Upper lobe of right lung (tissue), 1 donor: ENCODE measurements around the gene HOXB9. TPM values are rescaled to one million over a fixed set of nuclear protein-coding genes. Genes with fewer than 3 reads are reported as not detected.

Experiments used
- ATAC-seq: fragments of 200-7000 bp; cut with Tn5 transposase; one replicate; pipeline ENCODE4 v1.9.1; 2020; ENCODE audit warnings: mild to moderate bottlenecking, moderate library complexity
- DNase-seq: peaks from one replicate; pipeline ENCODE4 v3.0.0-alpha.2; 2020
- H3K27ac ChIP-seq: fragments of 200-600 bp; one replicate; pipeline ENCODE4 v1.8.0; 2022
- H3K27me3 ChIP-seq: fragments of 200-600 bp; one replicate; pipeline ENCODE4 v1.8.0; 2022; ENCODE audit warnings: mild to moderate bottlenecking
- H3K36me3 ChIP-seq: fragments of 200-600 bp; one replicate; pipeline ENCODE4 v1.8.0; 2022
- H3K4me1 ChIP-seq: fragments of 200-600 bp; one replicate; pipeline ENCODE4 v1.8.0; 2022
- H3K4me3 ChIP-seq: fragments of 200-600 bp; one replicate; pipeline ENCODE4 v1.8.0; 2022; ENCODE audit warnings: mild to moderate bottlenecking
- H3K9me3 ChIP-seq: fragments of 200-600 bp; one replicate; pipeline ENCODE4 v1.8.0; 2022
- intact Hi-C: fragments of 100-400 bp; cut with DNase I; formaldehyde crosslinking; loops from one replicate; pipeline ENCODE4 v1.11.0; 2022
- total RNA-seq: library from RNA; stranded (reverse); fragmentation: NEBNext Ultra II Directional; extraction: Animal tissue kit (Norgen Biotek cat#: 25700); gene quantifications from one replicate; pipeline ENCODE4 v1.2.1, GENCODE V29; 2021
- TF ChIP-seq, protein P1 (sequence below): fragments of 200-600 bp; IDR thresholded peaks from one replicate; pipeline ENCODE4 v1.8.0; 2022; ENCODE audit warnings: antibody characterized with exemption
- donor health status: DM: no; HTN: yes; CAD: no; lungs with severe emphysema.

HOXB9 gene
- total RNA-seq, 1 donor from 2014 or later: not detected

DNA sequence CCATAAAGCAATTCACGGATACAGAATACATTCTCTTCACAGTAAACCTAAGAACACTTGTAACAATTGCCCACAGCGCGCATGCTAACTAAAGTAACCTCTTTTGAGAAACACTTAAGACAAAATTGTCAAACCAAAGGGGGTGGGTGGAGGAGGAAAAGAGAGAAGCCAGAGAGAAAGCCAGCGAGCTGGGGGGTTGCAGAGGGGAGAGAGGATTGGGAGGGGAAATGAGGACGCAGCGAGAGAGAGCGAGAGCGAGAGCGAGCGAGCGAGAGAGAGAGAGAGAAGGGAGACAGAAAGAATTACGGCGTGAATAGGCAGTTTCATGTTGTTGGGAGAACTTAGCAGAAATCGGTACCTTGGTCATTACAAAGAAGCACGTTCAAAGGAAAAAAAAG is 13.7 kb downstream of the HOXB9 start:
- intact Hi-C loops: loop anchor here (10.0 kb wide), 1 partner anchor 268 kb away; no protein-coding TSS in a partner anchor
- DNase-seq: no peak
- TF ChIP-seq, protein P1, sequence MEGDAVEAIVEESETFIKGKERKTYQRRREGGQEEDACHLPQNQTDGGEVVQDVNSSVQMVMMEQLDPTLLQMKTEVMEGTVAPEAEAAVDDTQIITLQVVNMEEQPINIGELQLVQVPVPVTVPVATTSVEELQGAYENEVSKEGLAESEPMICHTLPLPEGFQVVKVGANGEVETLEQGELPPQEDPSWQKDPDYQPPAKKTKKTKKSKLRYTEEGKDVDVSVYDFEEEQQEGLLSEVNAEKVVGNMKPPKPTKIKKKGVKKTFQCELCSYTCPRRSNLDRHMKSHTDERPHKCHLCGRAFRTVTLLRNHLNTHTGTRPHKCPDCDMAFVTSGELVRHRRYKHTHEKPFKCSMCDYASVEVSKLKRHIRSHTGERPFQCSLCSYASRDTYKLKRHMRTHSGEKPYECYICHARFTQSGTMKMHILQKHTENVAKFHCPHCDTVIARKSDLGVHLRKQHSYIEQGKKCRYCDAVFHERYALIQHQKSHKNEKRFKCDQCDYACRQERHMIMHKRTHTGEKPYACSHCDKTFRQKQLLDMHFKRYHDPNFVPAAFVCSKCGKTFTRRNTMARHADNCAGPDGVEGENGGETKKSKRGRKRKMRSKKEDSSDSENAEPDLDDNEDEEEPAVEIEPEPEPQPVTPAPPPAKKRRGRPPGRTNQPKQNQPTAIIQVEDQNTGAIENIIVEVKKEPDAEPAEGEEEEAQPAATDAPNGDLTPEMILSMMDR: no peak
- Histone ChIP-seq H3K36me3 (no peaks in the 10 kb centered on the region), H3K4me1 (peaks cover 29% of the 10 kb centered on the region), H3K27me3 (peaks cover 95% of the 10 kb centered on the region), H3K27ac (no peak overlapping the region), H3K9me3 (no peaks in the 10 kb centered on the region), H3K4me3 (peak overlapping the region; percentile 36)
- ATAC-seq: no peak

DNA sequence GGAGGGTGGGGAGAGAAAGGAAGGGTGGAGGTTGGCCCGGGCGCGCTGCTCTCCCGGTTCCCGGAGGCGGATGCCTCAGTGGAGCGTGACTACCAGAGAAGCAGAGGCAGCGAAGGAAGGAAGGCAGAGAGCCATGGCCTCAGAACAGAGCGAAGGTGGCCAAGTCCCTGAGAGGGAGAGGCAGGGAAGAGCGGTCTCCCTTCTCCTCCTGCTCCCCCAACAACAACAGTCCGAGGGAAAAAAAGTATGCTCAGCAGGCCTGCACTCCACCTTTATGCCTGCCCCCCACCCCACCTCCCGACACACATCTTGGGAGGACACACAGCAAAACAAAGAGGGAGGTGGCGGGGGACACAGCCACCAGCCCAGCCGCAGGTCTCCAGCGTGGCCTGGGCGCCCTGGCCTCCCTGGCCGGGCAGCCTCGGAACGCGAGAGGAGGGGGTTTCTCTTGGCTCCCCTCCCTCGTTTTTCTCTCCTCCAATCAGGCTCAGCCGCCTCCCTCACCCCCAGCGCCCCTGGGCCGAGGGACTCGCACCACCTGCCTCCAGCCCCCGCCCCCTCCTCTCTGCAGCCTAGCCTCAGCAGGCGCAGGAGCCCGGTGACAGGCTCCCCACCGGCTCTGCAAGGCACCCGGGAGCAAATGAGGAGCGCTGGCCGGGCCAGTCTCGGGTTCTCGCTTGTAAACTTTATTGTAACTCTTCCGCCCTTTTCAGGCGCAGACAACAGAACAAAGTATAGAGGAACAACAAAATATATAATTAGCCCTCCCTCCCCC is 14.3 kb downstream of the HOXB9 start:
- peak overlapping the region; percentile 64 for H3K4me3 ChIP-seq

DNA sequence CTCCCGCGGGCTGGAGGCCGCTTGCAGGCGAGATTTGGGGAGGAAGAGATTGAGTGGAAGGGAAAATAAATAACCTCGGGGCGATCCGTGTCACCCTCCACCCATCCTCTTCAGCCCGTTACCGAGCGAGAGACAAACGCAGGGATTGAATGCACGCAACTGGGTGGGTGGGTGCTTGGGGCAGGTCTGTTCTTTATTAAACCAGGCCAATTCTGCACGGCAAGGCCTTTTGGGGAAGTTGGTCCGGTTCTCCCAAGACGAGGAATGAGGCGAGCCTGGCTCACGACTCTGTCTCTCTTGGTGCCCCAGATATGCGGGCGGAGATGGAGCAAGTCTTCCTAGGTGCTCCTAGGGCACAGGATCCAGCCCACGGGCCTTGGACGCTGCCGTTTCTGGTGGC is 14.9 kb downstream of the HOXB9 start:
- Histone ChIP-seq H3K36me3 (no peaks in the 10 kb centered on the region), H3K9me3 (no peaks in the 10 kb centered on the region), H3K27ac (peak overlapping the region; percentile 78), H3K27me3 (peaks cover 95% of the 10 kb centered on the region), H3K4me1 (peaks cover 29% of the 10 kb centered on the region), H3K4me3 (peak overlapping the region; percentile 64)
- TF ChIP-seq, protein P1: no peak
- intact Hi-C loops: loop anchor here (10.0 kb wide), 1 partner anchor 266 kb away; no protein-coding TSS in a partner anchor
- peak; percentile 11 for ATAC-seq
- no peak for DNase-seq

More for the DNA sequence above, 14.3 kb downstream of the HOXB9 start:
- H3K9me3 ChIP-seq: no peaks in the 10 kb centered on the region
- DNase-seq: no peak
- peaks cover 95% of the 10 kb centered on the region for H3K27me3 ChIP-seq
- no peaks in the 10 kb centered on the region for H3K36me3 ChIP-seq
- intact Hi-C loops: loop anchor here (10.0 kb wide), 1 partner anchor 267 kb away; no protein-coding TSS in a partner anchor
- ATAC-seq: no peak
- H3K4me1 ChIP-seq: peaks cover 29% of the 10 kb centered on the region
- TF ChIP-seq, protein P1: no peak
- H3K27ac ChIP-seq: no peak overlapping the region

DNA sequence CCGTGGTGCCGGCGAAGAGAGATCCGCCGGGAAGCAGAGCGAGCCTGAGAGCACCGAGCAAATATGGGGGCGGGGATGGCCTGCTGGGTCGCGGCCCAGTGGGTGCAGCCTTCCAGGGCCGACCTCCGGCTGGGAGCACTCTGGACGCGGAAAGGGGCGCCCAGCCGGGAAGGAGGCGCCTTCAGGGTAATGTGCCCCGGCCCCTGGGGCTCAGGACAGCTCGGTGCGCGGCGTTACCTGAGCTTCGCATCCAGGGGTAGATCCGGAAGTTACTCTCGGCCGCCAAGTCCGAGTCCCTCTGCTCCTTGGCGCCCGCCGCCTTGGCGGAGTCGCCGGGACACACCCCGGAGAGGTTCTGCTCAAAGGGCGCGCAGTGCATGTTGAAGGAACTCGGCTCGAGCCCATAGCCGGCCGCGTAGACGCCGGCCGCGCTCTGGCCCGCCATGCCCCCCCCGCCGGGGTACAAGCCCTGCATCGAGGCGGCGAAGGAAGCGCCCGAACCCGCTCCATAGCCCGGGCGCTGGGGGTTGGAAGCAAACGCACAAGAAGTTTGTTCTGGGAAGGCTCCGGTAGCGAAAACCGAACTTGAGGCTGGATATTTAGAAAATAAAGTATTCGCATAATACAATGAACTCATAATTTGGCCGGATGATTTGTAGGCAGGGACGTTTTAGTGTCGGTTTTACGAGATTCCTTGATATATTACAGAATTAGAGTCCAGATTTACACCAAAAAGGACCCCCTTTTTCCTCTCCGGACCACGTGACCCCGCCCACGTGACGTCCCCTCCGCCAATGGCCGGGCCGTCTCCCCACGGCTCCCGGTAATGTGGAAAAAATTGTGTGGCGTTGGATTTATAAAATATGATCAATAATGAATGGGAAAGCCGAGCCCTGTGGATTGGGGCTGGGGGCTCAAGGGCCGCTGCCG is 15.6 kb downstream of the HOXB9 start, which contains the start of gene HOXB7:
Gene HOXB7 (minus strand): TSS at position 736 of the 930 bp plus-strand sequence. CDS start 99 bp downstream, at position 637.
- Histone ChIP-seq H3K4me1 (peaks cover 29% of the 10 kb centered on the region), H3K9me3 (no peaks in the 10 kb centered on the region), H3K4me3 (peak within 1 kb of the TSS; percentile 64), H3K27me3 (peaks cover 95% of the 10 kb centered on the region), H3K36me3 (no peaks in the 10 kb centered on the region), H3K27ac (peak within 1 kb of the TSS; percentile 78)
- intact Hi-C loops: loop anchor here (10.0 kb wide), 1 partner anchor 266 kb away; no protein-coding TSS in a partner anchor
- ATAC-seq (peak; percentile 49), DNase-seq (peak; percentile 80)
- TF ChIP-seq, protein P1: no peak

DNA sequence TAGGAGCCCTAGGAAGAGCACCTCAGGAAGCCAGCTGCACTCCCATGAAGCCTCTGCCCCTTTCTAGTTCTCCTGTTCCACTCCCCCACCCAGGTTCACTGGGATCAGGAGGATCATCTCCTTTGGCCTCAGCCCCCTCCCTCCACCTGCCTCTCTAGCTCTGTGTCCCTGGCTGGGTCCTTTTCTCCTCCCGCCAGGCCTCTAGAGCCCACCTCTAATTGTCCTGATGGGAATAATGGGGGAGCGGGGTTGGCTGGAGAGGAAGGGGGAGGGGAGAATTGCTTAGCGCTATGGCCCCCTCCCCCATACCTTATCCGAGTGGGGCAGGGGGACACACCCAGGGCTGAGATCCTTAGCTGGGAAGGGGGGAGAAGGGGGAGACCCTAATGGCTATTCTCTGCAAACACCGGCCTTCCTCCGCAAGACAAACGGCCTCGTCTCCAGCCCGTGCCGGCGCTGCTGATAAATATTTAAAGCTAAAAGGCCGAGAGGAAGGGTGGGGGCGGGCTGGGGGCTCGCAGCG is 16.3 kb downstream of the HOXB9 start:
- peak overlapping the region; percentile 64 for H3K4me3 ChIP-seq
- DNase-seq (no peak), ATAC-seq (no peak)
- peaks cover 29% of the 10 kb centered on the region for H3K4me1 ChIP-seq
- TF ChIP-seq, protein P1: no peak
- intact Hi-C loops: loop anchor here (10.0 kb wide), 1 partner anchor 265 kb away; no protein-coding TSS in a partner anchor
- H3K36me3 ChIP-seq: no peaks in the 10 kb centered on the region
- H3K27ac ChIP-seq: no peak overlapping the region
- no peaks in the 10 kb centered on the region for H3K9me3 ChIP-seq
- H3K27me3 ChIP-seq: peaks cover 95% of the 10 kb centered on the region
